Smooth muscle cell of the brain vasculature (primary cell): ENCODE data around the gene IGFBP6.

Source experiments
- DNase-seq: peaks from one replicate; pipeline ENCODE4 v3.0.0-alpha.2; 2012; ENCODE audit warnings: low read depth, low spot score

Gene IGFBP6

DNA sequence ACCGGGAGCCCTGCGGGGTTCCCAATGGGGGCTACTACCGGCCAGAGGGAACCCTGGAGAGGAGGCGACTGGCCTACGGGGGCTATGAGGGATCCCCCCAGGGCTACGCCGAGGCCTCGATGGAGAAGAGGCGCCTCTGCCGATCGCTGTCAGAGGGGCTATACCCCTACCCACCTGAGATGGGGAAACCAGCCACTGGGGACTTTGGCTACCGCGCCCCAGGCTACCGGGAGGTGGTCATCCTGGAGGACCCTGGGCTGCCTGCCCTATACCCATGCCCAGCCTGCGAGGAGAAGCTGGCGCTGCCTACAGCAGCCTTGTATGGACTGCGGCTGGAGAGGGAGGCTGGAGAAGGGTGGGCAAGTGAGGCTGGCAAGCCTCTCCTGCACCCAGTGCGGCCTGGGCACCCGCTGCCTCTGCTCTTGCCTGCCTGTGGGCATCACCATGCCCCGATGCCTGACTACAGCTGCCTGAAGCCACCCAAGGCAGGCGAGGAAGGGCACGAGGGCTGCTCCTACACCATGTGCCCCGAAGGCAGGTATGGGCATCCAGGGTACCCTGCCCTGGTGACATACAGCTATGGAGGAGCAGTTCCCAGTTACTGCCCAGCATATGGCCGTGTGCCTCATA, 37.9 kb upstream of the IGFBP6 start:
- DNase-seq: no peak

DNA sequence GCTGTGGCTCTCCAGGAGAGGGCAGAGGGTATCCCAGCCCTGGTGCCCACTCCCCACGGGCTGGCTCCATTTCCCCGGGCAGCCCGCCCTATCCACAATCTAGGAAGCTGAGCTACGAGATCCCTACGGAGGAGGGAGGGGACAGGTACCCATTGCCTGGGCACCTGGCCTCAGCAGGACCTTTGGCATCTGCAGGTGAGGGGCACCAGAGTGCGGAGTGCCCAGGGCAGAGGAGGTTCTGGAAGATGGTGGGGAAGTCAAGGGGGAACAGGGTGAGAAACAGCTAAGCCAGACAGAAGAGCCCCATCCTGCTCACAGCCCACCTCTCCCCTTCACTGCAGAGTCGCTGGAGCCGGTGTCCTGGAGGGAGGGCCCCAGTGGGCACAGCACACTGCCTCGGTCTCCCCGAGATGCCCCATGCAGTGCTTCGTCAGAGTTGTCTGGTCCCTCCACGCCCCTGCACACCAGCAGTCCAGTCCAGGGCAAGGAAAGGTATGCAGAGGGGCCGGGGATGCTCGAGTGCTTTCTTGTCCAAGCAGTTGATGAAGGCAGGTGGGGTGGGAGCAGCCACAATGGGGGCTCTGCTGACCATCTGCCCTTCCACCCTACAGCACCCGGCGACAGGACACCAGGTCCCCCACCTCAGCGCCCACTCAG, 37.3 kb upstream of the IGFBP6 start:
- no peak for DNase-seq

DNA sequence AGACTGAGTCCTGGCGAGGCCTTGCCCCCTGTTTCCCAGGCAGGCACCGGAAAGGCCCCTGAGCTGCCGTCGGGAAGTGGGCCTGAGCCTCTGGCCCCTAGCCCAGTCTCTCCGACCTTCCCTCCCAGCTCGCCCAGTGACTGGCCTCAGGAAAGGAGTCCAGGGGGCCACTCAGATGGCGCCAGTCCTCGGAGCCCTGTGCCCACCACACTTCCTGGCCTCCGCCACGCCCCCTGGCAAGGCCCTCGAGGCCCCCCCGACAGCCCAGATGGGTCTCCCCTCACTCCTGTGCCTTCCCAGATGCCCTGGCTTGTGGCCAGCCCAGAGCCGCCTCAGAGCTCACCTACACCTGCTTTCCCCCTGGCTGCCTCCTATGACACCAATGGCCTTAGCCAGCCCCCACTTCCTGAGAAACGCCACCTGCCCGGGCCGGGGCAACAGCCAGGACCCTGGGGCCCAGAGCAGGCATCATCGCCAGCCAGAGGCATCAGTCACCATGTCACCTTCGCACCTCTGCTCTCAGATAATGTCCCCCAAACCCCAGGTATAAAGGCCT, 36.7 kb upstream of the IGFBP6 start:
- DNase-seq: no peak

DNA sequence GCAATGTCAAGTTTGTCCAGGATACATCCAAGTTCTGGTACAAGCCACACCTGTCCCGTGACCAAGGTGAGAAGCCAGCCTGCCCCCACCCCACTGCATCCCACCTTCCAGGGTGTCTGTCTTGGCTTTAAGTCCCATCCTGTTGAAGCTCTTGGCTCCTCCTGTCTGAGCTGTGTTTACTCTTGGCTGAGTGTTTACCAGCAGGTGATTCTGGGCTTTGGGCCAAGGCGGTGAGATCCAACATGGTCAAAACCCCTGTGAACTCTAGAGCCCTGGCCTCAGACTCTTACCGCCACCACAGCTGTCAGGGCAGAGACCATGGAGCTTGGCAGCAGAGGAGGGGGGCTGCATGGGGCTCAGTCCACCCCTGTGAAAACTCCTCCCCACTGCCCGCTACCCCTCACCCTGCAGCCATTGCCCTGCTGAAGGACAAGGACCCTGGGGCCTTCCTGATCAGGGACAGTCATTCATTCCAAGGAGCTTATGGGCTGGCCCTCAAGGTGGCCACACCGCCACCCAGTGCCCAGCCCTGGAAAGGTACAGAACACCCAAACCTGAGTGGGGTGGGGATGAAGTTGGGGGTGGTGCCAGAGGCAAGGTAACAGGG, 36.0 kb upstream of the IGFBP6 start:
- DNase-seq: no peak

DNA sequence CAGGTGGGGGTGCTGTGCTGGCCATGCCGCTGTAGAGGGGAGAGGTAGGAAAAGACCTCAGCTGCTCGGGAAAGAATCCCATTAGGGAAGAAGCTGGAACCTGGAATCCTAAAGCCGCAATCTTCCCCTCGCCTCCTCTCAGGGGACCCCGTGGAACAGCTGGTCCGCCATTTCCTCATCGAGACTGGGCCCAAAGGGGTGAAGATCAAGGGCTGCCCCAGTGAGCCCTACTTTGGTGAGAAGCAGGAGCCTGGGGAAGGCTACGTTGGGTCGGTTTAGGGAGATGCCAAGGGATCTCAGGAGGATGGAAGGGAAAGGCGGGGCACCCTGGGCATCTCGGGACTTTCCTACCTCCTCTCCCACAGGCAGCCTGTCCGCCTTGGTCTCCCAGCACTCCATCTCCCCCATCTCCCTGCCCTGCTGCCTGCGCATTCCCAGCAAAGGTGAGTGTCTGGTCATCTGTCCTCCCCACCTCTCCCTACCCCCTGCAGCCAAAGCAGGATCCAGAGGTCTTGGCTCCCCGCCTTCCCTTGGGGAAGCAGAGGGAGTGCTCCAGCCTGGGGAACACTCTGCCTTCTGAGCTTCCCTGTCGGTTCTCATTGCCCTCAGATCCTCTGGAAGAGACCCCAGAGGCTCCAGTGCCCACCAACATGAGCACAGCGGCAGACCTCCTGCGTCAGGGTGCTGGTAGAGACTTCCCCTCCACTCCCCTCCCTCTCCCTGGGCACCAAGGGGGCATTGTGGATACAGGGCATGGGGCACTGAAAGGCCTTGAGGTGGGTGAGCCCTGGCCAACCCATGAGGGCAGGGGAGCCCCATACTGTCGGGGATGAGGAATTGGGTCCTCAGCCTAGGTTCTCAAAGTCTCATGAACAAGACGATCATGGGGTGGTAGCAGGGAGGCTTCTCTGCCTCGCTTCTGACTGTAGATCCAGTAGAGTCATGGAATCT, 35.2 kb upstream of the IGFBP6 start:
- DNase-seq: no peak

DNA sequence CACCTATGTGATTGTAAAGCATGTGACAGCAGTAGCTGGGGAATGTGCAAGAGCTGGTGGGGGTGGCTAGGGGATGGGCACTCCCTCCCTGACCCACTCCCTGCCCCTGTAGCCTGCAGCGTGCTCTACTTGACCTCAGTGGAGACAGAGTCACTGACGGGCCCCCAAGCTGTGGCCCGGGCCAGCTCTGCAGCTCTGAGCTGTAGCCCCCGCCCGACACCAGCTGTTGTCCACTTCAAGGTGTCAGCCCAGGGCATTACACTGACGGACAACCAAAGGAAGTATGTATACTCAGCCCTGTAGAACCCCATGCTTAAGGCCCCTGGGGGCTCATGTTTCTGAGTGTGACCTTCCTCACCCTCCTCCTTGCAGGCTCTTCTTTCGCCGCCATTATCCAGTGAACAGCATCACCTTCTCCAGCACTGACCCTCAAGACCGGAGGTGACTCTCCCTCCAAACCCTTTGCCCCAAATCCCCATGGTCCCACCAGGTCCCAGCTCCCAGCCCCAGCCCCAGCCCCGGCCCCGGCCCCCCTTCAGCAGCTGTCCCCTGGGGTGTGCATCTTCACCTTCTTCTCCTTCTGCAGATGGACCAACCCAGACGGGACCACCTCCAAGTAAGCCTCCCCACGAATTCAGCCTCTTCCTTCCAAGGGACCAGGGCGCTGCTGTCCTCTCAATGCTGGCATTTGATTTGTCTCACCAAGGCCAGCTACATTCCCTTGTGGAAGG, 34.3 kb upstream of the IGFBP6 start:
- DNase-seq: no peak

DNA sequence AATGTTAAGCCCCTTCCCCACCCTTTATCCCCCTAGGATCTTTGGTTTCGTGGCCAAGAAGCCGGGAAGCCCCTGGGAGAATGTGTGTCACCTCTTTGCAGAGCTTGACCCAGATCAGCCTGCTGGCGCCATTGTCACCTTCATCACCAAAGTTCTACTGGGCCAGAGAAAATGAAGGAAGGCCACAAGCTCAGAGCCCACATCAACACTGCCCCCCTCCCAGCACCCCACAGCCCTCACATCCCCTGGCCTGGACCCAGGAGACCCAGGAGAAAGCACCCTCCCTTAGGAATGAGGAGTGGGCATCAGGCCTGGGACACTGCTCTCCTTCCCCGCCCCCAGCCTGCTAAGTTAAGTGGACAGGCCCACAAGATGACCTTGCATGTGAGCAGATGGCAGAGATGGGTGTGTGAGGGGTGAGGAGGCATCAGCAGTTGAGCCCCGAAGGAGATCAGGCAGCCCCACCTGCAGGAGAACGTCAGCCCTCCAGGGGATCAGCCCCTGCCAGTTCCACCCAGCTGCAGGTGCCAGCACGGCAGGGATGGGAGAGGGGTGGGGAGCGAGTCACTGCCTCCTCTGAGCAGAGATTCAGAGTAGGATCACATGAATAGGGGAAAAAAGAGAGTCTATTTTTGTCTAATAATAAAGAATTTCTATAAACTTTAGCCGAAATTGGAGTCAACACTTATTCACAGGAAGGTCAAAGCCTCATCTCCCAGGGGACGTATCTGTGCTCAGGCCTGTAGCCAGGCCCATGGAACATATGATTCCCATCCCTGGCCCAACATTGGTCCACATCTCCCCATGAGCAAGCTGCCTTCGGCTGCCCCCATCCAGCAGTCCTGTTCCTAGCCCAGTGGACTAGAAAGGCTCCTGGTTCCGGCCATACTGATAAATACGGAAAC, 33.5 kb upstream of the IGFBP6 start:
- DNase-seq: no peak

DNA sequence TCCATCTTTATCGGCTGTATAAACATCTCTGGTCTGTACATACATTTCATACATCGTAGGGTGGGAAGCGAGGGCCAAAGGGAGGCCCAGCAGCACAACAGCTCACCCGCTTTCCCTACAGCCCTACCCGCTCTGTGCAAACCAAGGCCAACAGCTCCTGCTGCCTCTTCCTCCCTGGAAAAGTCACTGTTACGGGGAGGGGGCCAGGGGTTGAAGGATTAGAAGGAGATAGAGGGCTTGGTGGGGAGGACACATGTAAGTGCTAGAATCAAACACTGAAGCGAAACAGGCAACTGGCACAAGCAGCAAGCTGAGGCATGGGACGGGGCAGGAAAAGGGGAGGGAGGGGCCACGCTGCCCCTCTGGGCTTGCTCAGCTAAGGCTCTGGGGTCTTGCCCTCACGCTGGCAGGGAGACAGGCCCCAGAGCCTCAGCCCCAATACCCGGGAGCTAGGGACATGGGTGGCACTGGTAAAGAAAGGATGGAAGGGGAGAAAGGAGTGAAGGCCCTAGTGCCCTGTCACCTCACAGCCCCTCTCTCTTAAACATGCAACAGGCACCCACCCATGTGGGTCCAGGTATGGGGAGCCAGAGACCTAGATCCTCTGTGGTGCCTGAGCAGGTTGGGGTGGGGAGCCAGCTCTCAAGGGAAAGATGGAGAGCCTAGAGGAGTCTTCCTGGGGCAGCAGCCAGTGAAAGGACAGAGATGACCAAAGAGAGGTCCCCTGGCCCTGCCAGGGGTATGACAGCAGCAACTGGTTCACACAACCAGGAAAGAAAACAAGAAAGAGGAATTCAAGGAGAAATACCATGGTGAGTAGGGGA, 32.6 kb upstream of the IGFBP6 start:
- no peak for DNase-seq

DNA sequence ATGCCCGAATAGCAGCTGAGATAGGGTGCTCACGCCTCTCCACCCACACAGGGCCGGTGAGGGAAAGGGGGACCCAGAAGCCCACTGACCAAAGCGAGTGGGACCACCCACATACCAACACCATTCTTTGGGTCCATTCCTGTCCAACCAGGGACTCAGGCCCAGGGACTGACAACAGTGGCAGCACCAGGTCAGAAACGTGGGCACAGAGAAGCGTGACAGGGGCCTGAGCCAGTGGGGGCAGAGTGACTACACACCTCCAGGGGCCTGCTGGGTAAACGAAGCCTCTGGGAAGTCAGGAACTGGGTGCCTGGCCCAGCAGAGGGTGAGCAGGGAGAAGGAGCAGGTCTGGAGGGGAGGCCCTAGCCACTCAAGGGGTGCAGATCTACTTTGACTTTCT, 32.0 kb upstream of the IGFBP6 start:
- DNase-seq: no peak

DNA sequence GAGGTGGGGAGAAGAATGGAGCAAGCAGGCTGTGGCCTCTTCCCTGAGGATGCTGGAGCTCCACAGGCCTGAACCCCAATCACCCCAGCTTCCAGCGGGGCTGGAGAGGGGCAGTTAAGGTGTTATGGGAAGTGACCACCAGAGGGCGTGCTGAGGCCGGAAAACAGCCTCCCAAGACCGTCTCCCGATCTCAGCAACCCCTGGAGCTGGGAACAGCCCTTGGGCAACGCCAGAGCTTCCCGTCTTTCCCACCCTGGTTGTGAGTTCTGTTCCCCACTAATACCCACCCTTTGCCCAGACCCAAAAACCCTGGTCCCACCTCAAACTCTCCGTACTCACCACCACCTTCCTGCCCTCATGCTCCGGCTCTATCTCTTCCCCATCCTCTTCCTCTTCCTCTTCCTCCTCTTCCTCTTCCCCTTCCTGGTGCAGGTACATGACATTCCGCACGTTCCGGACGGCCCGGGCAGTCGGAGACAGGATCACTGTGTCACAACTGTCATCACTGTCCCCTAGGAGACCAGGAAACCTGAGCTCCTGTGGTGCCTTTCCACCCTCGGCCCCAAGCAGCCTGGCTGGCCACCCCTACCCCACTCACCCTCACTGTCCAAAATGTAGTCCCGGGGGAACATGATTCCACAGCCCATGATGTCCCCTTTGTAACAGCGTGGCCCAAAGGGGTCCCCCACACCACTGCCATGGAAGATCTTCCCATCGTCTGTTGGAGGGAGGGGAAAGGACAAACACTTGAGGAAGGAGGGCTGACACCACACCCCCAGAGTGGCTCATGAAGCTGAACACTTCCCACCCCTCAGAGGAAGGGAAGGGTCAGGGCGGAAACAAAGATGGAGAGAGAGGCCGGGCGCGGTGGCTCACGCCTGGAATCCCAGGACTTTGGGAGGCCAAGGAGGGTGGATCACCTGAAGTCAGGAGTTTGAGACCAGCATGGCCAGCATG, 31.2 kb upstream of the IGFBP6 start:
- no peak for DNase-seq

DNA sequence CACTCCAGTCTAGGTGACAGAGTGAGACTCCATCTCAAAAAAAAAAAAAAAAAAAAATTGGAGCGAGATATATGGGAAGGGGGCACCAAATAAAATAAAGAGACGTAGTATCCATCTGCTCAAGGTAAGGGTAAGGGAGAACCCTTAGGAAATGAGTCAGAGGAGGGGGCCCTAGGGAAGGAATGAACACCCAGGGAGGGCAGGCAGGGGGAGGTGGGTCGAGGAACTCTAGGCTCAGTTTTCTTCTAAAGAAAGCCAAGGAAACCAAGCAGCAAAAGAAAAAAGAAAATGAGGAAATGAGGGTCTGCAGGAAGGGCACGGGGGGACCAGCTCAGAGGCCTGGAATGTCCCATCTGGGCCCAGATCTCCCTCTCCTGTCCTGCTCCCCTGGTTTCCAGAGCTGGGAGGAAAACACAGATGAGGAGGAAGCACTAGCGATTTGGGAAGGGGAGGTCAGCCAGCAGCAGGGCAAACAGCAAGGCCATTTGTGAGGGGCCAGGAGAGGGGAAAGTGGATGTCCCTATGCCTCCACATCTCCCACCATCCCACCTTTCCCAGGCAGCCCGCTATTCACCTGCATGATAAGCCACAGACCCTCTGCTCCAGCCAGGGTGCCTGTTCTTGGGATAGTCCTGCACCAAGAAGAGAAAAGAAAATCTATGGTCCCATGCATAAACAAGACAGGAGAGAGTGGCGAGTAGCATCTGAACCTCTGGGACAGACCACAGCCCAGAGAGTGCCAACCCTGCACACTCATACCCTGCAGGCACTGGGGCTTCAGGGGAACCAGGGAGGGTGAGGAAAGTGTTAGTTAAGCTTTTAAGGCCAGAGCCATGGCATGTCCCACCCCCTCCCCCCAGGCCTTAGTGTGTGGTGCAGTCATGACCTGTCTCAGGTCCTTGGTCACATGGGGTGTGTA, 30.1 kb upstream of the IGFBP6 start:
- no peak for DNase-seq

DNA sequence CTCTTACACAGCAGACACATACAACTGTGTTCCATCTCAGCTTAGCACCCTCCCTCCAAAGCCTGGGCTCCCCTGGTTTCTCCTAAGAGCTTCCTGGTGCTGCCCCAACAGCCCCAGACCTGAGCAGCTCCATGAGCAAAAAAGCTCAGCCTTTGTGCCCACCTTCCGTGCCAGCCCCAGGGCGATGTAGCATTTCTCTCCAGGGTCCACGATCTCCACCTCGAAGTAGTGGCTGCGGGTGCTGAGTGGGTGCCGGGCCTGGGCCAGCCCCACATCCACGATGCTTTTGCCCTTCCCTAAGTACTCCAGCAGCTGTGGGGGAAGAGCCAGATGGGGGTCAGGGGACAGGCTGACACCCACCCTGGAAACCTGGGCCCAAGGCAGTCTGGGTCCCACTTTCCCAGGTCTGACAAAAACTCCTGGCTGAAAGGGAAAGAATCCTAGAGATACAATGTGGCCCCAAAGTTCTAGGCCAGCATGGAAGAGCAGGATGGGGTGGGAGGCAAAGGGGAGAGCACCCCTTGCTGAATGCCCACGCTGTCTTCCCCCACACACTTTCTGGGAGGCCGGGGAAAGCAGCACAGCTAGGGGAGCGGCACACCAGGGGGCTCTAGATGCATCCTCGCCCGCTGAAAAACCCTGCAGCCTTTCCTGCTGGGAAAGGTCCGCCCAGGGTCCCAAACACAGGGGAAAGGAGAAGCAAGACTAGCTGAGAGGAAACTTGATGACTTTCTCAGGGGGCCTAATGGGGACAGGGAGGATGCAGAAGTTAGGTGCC, 29.3 kb upstream of the IGFBP6 start:
- no peak for DNase-seq

DNA sequence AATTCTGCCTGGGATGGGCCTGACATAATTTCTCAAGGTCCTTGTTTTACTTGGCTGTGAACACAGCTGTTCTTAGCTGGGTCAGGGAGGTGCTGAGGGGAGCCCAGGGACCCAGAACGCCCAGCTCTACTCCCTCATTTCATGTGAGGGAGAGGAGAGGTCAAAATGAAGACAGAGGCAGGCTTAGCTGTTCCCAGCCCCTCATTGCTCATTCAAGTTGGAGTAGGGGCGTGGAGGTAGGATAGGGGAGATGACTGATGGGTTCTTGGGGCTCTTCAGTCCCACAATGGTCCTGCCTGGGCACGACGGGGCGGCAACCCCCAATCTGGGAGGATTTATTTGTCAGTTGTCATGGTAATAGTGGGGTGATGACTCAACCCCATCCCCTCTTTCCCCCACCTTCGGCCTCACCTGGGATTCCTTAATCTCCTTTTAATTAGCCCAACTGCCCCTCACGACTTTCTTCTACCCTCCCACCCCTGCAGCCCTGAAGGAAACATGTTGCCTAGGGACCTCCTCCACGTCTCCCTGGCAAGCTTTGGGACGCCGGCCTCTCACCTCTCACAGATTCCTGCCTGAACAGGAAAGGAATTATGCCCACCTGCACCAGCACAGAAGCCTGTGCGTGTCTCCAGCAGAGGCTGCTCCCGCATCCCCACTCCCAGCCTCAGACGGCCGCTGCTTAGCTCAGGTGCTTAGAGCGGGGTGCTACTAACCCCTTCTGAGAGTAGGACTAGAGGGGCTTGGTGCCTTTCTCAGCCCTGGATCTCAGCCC, 28.5 kb upstream of the IGFBP6 start:
- no peak for DNase-seq

DNA sequence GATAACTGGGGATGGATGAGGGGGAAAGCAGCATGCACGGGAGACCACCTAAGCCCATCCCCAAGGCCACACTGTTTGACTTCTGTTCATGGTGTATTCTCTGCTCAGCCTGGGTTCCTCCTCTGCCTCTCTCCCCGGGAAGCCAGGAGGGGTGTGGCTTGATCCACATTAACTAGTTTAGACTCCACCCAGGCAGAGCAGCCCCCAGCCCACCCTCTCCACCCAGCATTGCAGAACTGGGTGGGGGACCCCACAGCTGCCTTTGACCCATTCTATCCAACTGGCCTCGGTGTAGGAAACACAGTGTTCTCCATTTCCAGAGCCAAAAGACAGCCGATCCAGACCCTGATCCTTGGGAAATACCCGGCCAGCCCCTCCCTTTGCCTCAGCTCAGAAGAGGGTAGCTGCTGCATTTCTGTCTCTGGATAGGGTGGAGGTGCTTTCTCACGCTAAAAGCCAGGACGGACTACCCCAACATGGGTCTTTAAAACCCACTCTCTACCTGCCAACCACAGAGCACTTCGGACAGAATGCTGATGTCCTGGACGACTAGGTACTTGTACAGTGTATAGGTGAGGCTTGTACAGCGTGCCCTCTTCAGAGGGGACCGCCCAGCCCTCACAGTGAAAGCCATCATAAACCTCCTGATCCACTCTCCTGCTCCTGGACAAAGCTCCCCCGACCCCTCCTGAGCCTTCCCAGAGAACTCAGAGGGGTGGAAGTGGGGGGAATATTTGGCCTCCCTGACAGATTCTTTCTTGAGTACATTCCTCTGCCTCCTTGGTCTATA, 27.7 kb upstream of the IGFBP6 start:
- DNase-seq: no peak
